DND-41 (cell line): ENCODE measurements around the gene FBN1.

ENCODE experiments used
- CTCF ChIP-seq: IDR thresholded peaks from 2 replicates; pipeline ENCODE4 v1.5.1; 2012; ENCODE audit warnings: borderline replicate concordance, low read length, moderate library complexity, mild to moderate bottlenecking; ENCODE audit not compliant: poor library complexity, severe bottlenecking; ENCODE audit errors: extremely low read depth
- EZH2 ChIP-seq: IDR thresholded peaks from 3 replicates; pipeline ENCODE4 v1.6.1; 2012; ENCODE audit warnings: borderline replicate concordance, low read depth, mild to moderate bottlenecking, moderate library complexity, low read length, inconsistent platforms; ENCODE audit not compliant: severe bottlenecking

GRCh38 chr15:48463366-48463880 lies 182.1 kb downstream of the FBN1 start:
- no peak for TF ChIP-seq CTCF
- TF ChIP-seq EZH2: no peak
